Stomach smooth muscle (tissue), 2 donors: ENCODE results near the gene EDIL3.
"Not testable (repeated sequence)": the region's sequence is repeated elsewhere in the genome, so short reads cannot be mapped to it uniquely, and the experiment has no call there.

Experiments
- H3K27ac ChIP-seq: one replicate; pipeline ENCODE4 v1.7.0; 2013; ENCODE audit warnings: mild to moderate bottlenecking, low read length, inconsistent platforms
- H3K27me3 ChIP-seq, 2 donors: one replicate each; pipeline ENCODE4 v1.7.0; 2013; ENCODE audit warnings: low read length in 2 of 2; ENCODE audit not compliant: insufficient read depth in 2 of 2, control insufficient read depth in 1 of 2
- H3K36me3 ChIP-seq, 2 donors: one replicate each; pipeline ENCODE4 v1.7.0; 2013; ENCODE audit warnings: low read length in 2 of 2; ENCODE audit not compliant: control insufficient read depth in 2 of 2, insufficient read depth in 2 of 2
- H3K4me1 ChIP-seq: one replicate; pipeline ENCODE4 v1.7.0; 2013; ENCODE audit warnings: low read length; ENCODE audit not compliant: control insufficient read depth, insufficient read depth
- H3K4me3 ChIP-seq, 2 donors: one replicate each; pipeline ENCODE4 v1.7.0; 2013; ENCODE audit warnings: low read length in 2 of 2
- H3K9ac ChIP-seq, 2 donors: one replicate each; pipeline ENCODE4 v1.7.0; 2013; ENCODE audit warnings: low read length in 2 of 2, mild to moderate bottlenecking in 1 of 2
- H3K9me3 ChIP-seq, 2 donors: one replicate each; pipeline ENCODE4 v1.7.0; 2013; ENCODE audit warnings: low read length in 2 of 2; ENCODE audit not compliant: control insufficient read depth in 2 of 2
- donor health status: healthy.
- donor health status: Pancreatic carcinoma.

The EDIL3 gene

GRCh38 chr5:84298628-84299027 lies 86.1 kb downstream of the EDIL3 start:
- Histone ChIP-seq H3K27ac (no peak overlapping the region), H3K36me3 (no peaks in the 10 kb centered on the region), H3K27me3 (no peaks in the 10 kb centered on the region), H3K4me1 (no peaks in the 10 kb centered on the region), H3K9me3 (no peaks in the 10 kb centered on the region), H3K4me3 (no peak overlapping the region), H3K9ac (no peak overlapping the region)

GRCh38 chr5:84297641-84298040 lies 87.0 kb downstream of the EDIL3 start:
- H3K27ac ChIP-seq, H3K36me3 ChIP-seq, H3K9me3 ChIP-seq, H3K27me3 ChIP-seq, H3K9ac ChIP-seq, H3K4me1 ChIP-seq, H3K4me3 ChIP-seq: not testable (repeated sequence)

- H3K27ac ChIP-seq: no peak overlapping the region
- peaks cover 0 to 2% of the 10 kb centered on the region in 2 donors for H3K27me3 ChIP-seq
- no peaks in the 10 kb centered on the region for H3K9me3 ChIP-seq
- H3K4me3 ChIP-seq: no peak overlapping the region
- no peak overlapping the region for H3K9ac ChIP-seq
- H3K36me3 ChIP-seq: no peaks in the 10 kb centered on the region
- H3K4me1 ChIP-seq: no peaks in the 10 kb centered on the region
These were observed 91.7 kb downstream of the EDIL3 start for GRCh38 chr5:84292788-84293653.

GRCh38 chr5:84292000-84292642 lies 92.6 kb downstream of the EDIL3 start:
- H3K27ac ChIP-seq: no peak overlapping the region
- no peaks in the 10 kb centered on the region for H3K4me1 ChIP-seq
- H3K27me3 ChIP-seq: peaks cover 0 to 2% of the 10 kb centered on the region in 2 donors
- H3K9ac ChIP-seq: no peak overlapping the region
- no peaks in the 10 kb centered on the region for H3K9me3 ChIP-seq
- H3K36me3 ChIP-seq: no peaks in the 10 kb centered on the region
- H3K4me3 ChIP-seq: no peak overlapping the region

- no peaks in the 10 kb centered on the region for H3K36me3 ChIP-seq
- H3K9me3 ChIP-seq: no peaks in the 10 kb centered on the region
- peaks cover 0 to 2% of the 10 kb centered on the region in 2 donors for H3K27me3 ChIP-seq
- H3K9ac ChIP-seq: no peak overlapping the region
- H3K4me3 ChIP-seq: no peak overlapping the region
- H3K4me1 ChIP-seq: no peaks in the 10 kb centered on the region
- H3K27ac ChIP-seq: no peak overlapping the region
These were observed 94.0 kb downstream of the EDIL3 start for GRCh38 chr5:84290673-84291072.

- Histone ChIP-seq H3K9ac (no peak overlapping the region), H3K27ac (no peak overlapping the region), H3K9me3 (no peaks in the 10 kb centered on the region), H3K4me3 (no peak overlapping the region), H3K4me1 (no peaks in the 10 kb centered on the region), H3K27me3 (peaks cover 0 to 2% of the 10 kb centered on the region in 2 donors), H3K36me3 (no peaks in the 10 kb centered on the region)
These were observed 94.5 kb downstream of the EDIL3 start for GRCh38 chr5:84290161-84290560.

GRCh38 chr5:84287951-84288350 lies 96.7 kb downstream of the EDIL3 start:
- H3K4me1 ChIP-seq: no peaks in the 10 kb centered on the region
- H3K27me3 ChIP-seq: peaks cover 0 to 2% of the 10 kb centered on the region in 2 donors
- H3K27ac ChIP-seq: no peak overlapping the region
- H3K4me3 ChIP-seq: no peak overlapping the region
- no peak overlapping the region for H3K9ac ChIP-seq
- no peaks in the 10 kb centered on the region for H3K9me3 ChIP-seq
- H3K36me3 ChIP-seq: no peaks in the 10 kb centered on the region

- no peaks in the 10 kb centered on the region for H3K9me3 ChIP-seq
- H3K27ac ChIP-seq: no peak overlapping the region
- peaks cover 0 to 2% of the 10 kb centered on the region in 2 donors for H3K27me3 ChIP-seq
- no peaks in the 10 kb centered on the region for H3K4me1 ChIP-seq
- H3K9ac ChIP-seq: no peak overlapping the region
- no peaks in the 10 kb centered on the region for H3K36me3 ChIP-seq
- no peak overlapping the region for H3K4me3 ChIP-seq
These were observed 98.0 kb downstream of the EDIL3 start for GRCh38 chr5:84286662-84287061.

GRCh38 chr5:84285641-84286637 lies 98.7 kb downstream of the EDIL3 start:
- Histone ChIP-seq H3K4me3 (no peak overlapping the region), H3K36me3 (no peaks in the 10 kb centered on the region), H3K4me1 (no peaks in the 10 kb centered on the region), H3K27me3 (peaks cover 0 to 2% of the 10 kb centered on the region in 2 donors), H3K9ac (no peak overlapping the region), H3K9me3 (no peaks in the 10 kb centered on the region), H3K27ac (no peak overlapping the region)

GRCh38 chr5:84281383-84281782 lies 103.3 kb downstream of the EDIL3 start:
- H3K27ac ChIP-seq: no peak overlapping the region
- H3K4me1 ChIP-seq: no peaks in the 10 kb centered on the region
- H3K4me3 ChIP-seq: no peak overlapping the region
- H3K36me3 ChIP-seq: no peaks in the 10 kb centered on the region
- H3K9me3 ChIP-seq: no peaks in the 10 kb centered on the region
- no peaks in the 10 kb centered on the region for H3K27me3 ChIP-seq
- H3K9ac ChIP-seq: no peak overlapping the region
